A549 treated with dexamethasone at 1 μM for 4 hours (cell line): ENCODE measurements around the gene OR10J5. TPM values are rescaled to one million over a fixed set of nuclear protein-coding genes. Genes with fewer than 3 reads are reported as not detected.

Source experiments
- total RNA-seq: library from RNA; stranded (reverse); fragments of 200-300 nt; extraction: Qiagen RNA extraction; gene quantifications from 5 replicates; pipeline ENCODE4 v1.2.3, GENCODE V29; 2022

The OR10J5 gene
- not detected in 5 replicates for total RNA-seq

GRCh38 chr1:159535907-159536306 lies at the start of gene OR10J5:
OR10J5 (minus strand) TSS chr1:159536007; CDS start chr1:159536007, 0 bp downstream.

Other genes with a start within 250 kb of the OR10J5 start
- gene FCER1A, start 233.7 kb downstream of the OR10J5 start, total RNA-seq: 0.11 TPM in 1 of 5 replicates, not detected in the others
- gene OR10J4, start 103.8 kb downstream of the OR10J5 start, total RNA-seq: not detected in 5 replicates
- gene OR10J1, start 96.3 kb downstream of the OR10J5 start, total RNA-seq: not detected in 5 replicates
- 0.08 TPM in 1 of 5 replicates, not detected in the others for gene APCS, start 51.8 kb upstream of the OR10J5 start, total RNA-seq
- not detected in 5 replicates for gene CRP, start 178.6 kb upstream of the OR10J5 start, total RNA-seq
- gene DUSP23, start 245.0 kb upstream of the OR10J5 start, total RNA-seq: 58.0 to 74.4 TPM (median 72.4 TPM) in 5 replicates